WI38 (cell line): Measurements from ENCODE around the gene WASF1.
"Not testable (repeated sequence)": the region's sequence is repeated elsewhere in the genome, so short reads cannot be mapped to it uniquely, and the experiment has no call there.

Experiments used
- H3K4me3 ChIP-seq: 2 replicates; pipeline ENCODE4 v1.5.1; 2011; ENCODE audit warnings: low read depth, mild to moderate bottlenecking, control low read depth, low read length
- TF ChIP-seq, protein P1 (sequence below): IDR thresholded peaks from 2 replicates; pipeline ENCODE4 v1.5.1; 2012; ENCODE audit warnings: low read depth, mild to moderate bottlenecking, control low read depth, low read length

Gene WASF1

DNA sequence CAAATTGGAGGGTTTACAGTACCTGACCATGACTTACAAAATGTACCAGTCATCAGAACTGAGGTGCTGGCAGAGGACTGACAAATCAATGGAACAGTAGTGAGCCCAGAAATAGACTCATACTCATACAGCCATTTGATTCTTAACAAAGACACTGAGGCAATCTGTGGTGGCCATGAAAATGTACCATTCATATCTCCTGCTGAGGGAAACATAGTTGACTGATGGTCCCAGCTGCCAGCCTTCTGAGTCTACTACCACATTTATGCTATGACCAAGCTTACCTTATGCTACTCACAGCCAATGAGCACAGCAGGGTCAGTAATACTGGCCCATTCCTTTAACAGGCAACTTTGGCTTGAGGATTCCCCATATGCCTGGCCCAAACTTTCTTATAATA, 88.6 kb downstream of the WASF1 start:
- H3K4me3 ChIP-seq: no peak overlapping the region
- TF ChIP-seq, protein P1, sequence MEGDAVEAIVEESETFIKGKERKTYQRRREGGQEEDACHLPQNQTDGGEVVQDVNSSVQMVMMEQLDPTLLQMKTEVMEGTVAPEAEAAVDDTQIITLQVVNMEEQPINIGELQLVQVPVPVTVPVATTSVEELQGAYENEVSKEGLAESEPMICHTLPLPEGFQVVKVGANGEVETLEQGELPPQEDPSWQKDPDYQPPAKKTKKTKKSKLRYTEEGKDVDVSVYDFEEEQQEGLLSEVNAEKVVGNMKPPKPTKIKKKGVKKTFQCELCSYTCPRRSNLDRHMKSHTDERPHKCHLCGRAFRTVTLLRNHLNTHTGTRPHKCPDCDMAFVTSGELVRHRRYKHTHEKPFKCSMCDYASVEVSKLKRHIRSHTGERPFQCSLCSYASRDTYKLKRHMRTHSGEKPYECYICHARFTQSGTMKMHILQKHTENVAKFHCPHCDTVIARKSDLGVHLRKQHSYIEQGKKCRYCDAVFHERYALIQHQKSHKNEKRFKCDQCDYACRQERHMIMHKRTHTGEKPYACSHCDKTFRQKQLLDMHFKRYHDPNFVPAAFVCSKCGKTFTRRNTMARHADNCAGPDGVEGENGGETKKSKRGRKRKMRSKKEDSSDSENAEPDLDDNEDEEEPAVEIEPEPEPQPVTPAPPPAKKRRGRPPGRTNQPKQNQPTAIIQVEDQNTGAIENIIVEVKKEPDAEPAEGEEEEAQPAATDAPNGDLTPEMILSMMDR: no peak

DNA sequence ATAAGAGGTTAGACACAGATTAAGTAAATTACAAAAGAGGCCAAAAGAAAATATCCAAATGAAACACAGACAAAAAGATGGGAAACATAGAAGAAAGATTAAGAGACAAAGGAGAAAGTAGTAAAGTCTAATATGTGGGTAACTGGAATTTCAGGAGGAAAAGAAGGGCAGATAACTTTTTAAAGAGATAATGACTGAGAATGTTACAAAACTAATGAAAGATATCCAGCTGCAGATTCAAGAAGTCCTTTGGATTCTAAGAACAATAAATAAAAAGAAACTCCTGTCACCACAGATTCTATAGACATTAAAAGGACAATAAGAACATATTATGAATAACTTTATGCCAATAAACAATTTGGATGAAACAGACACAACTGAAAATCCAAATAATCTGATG, 90.1 kb downstream of the WASF1 start:
- H3K4me3 ChIP-seq: no peak overlapping the region
- TF ChIP-seq, protein P1: no peak

DNA sequence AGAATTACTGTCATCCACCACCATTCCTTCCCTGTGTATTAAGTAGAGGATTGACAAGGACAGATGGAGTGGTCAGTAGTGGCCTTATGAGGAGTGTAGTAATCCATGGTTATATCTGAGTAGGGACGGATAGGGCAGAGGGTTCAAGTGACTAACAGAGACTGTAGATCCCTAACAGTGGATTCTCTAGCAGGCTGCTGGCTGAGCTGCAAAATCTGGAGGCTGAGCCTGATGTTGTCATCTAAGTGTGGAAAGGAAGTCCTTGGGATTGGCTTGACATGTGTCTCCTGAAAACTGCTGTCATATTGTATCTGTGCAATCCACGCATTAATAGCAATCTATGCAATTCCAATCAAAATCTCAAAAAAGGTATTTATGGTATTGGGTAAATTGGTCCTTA, 94.2 kb downstream of the WASF1 start:
- TF ChIP-seq, protein P1: no peak
- no peak overlapping the region for H3K4me3 ChIP-seq

DNA sequence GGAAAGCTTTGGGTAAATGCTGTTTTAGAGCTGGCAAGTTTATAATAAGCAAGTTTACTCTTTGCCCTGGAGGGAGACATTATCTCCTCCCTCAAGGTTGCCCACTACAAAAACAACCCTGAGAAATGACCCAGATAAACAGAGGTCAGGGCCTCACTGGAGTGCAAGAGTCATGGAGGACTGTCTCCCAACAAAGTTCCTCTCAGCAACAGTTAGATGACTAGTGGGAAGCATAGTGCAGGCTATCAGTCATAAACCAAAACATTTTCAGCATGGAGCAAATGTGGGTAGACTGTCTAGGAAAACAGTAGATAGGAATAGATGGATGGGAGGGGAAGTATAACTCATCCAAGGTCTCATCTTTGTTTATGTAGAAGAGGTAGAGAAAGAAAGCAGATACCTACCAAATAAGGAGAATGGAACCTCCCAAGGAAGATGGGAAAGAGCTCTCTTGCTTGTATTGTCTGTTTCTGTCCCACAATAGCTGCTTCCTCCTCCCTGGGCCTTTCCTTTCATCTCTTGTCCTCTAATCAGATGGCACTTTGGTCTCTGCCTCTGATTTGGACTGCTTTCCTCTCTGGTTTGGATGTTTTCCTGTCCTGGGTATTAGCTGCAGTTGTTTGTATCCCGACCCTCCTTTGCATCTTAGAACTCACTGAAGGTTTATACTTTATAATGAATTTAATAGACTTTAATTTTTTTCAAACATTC, 95.4 kb downstream of the WASF1 start:
- TF ChIP-seq, protein P1: no peak
- H3K4me3 ChIP-seq: no peak overlapping the region

DNA sequence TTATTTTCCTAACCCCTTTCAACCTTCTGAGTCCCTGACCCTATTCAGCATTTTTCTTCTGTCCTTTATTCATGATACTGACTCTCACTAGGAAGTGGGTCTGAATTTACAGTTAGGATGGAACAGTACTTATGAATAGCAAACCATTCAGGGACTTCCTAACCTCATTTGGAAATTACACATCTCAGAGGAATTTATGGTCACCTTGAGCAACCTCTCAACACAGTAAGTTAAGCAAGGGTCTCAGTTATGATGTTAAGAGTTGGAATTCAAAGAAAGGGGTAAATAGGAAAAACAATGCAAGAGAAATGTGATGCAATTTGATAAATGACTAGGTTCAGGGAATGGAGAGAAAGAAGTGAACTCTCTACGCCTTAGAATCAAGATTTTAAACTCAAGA, 104.1 kb downstream of the WASF1 start:
- no peak overlapping the region for H3K4me3 ChIP-seq
- TF ChIP-seq, protein P1: no peak

DNA sequence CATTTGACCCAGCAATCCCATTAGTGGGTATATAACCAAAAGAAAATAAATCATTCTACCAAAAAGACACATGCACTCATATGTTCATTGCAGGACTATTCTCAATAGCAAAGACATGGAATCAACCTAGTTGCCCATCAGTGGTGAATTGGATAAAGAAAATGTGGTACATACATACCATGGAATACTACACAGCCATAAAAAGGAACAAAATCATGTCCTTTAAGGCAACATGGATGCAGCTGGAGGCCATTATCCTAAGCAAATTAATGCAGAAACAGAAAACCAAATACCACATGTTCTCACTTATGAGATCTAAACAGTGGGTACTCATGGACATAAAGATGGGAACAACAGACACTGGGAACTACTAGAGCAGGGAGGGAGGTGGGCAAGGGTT, 106.0 kb downstream of the WASF1 start:
- H3K4me3 ChIP-seq: not testable (repeated sequence)

DNA sequence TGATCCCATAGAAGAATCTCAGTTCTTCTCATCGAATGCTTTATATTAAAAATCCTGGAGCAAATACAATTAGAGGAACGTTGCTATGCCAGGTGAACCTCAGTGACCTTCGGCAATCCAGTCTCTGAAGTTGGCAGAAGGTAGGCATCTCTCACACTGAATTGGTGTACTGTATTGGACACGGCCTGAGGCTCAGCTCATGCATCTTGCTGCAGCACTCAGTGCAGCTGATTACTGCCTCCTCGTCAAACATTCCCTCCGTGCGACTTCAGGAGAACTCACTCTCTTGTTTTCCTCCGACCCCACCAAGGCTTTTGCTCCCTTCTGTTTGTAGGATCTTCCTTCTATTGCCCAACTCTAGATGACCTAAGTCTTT, 110.9 kb downstream of the WASF1 start:
- no peak overlapping the region for H3K4me3 ChIP-seq
- TF ChIP-seq, protein P1: no peak
